PC-3 (cell line): Measurements from ENCODE around the gene GAB4. TPM values are rescaled to one million over a fixed set of nuclear protein-coding genes. Genes with fewer than 3 reads are reported as not detected.

Experiments
- ATAC-seq: fragments of 200-7000 bp; cut with Tn5 transposase; 2 replicates; pipeline ENCODE4 v1.9.1; 2020; ENCODE audit warnings: mild to moderate bottlenecking, moderate library complexity
- BruUV-seq: library from RNA; stranded (reverse); fragments of 400-500 nt; replicated peaks from 2 replicates; lab custom pipeline; 2021; lab: Mats Ljungman, UMichigan
- CTCF ChIA-PET: fragments of 300-600 bp; sonication (Branson Sonifier 250); formaldehyde crosslinking; loops from one replicate; lab custom pipeline; 2022; ENCODE audit warnings: antibody characterized with exemption; lab: Charles Lee
- POLR2A ChIA-PET: fragments of 300-600 bp; sonication (Branson Sonifier 250); formaldehyde crosslinking; loops from one replicate; lab custom pipeline; 2022; ENCODE audit warnings: antibody characterized with exemption; ENCODE audit not compliant: unreplicated experiment; lab: Charles Lee
- DNase-seq: peaks from one replicate; pipeline ENCODE4 v3.0.0-alpha.2; 2015
- H2AFZ ChIP-seq: fragments of 300-600 bp; sonication (generic); 2 replicates; pipeline ENCODE4 v1.6.0; 2016; ENCODE audit warnings: antibody characterized with exemption, low read length
- H3F3A ChIP-seq: fragments of 300-600 bp; sonication (generic); one replicate; pipeline ENCODE4 v1.6.0; 2017; ENCODE audit warnings: antibody characterized with exemption, low read length, control low read depth, mild to moderate bottlenecking; ENCODE audit not compliant: unreplicated experiment
- H3K27ac ChIP-seq: fragments of 300-600 bp; sonication (generic); 2 replicates; pipeline ENCODE4 v1.5.1; 2016; ENCODE audit warnings: mild to moderate bottlenecking, low read length
- H3K27me3 ChIP-seq: fragments of 300-600 bp; sonication (generic); 2 replicates; pipeline ENCODE4 v1.6.1; 2016; ENCODE audit warnings: low read length, mixed read lengths
- H3K36me3 ChIP-seq: fragments of 300-600 bp; sonication (generic); 2 replicates; pipeline ENCODE4 v1.6.1; 2016; ENCODE audit warnings: low read depth, mixed run types, low read length, mixed read lengths
- H3K4me1 ChIP-seq: fragments of 300-600 bp; sonication (generic); 2 replicates; pipeline ENCODE4 v1.5.1; 2016; ENCODE audit warnings: low read length; ENCODE audit not compliant: insufficient read depth
- H3K4me2 ChIP-seq: fragments of 300-600 bp; sonication (generic); 2 replicates; pipeline ENCODE4 v1.6.0; 2016; ENCODE audit warnings: low read length
- H3K4me3 ChIP-seq: fragments of 300-600 bp; sonication (generic); 2 replicates; pipeline ENCODE4 v1.5.1; 2016; ENCODE audit warnings: mild to moderate bottlenecking, low read length, mixed read lengths
- H3K79me2 ChIP-seq: fragments of 300-600 bp; sonication (generic); 2 replicates; pipeline ENCODE4 v1.6.1; 2017; ENCODE audit warnings: low read length, mixed read lengths
- H3K9ac ChIP-seq: fragments of 300-600 bp; sonication (generic); 2 replicates; pipeline ENCODE4 v1.6.0; 2016; ENCODE audit warnings: mild to moderate bottlenecking, low read length
- H3K9me2 ChIP-seq: fragments of 300-600 bp; sonication (generic); replicated peaks from 2 replicates; pipeline ENCODE4 v1.6.1; 2016; ENCODE audit warnings: mixed run types, low read length, mixed read lengths
- H3K9me3 ChIP-seq: fragments of 300-600 bp; sonication (generic); 2 replicates; pipeline ENCODE4 v1.6.1; 2016; ENCODE audit warnings: low read length, mixed read lengths
- H4K20me1 ChIP-seq: fragments of 300-600 bp; sonication (generic); 2 replicates; pipeline ENCODE4 v1.6.1; 2016; ENCODE audit warnings: low read length, mixed read lengths
- CTCF ChIP-seq: fragments of 300-600 bp; sonication (generic); conservative IDR thresholded peaks from 2 replicates; pipeline ENCODE4 v1.5.1; 2017; ENCODE audit warnings: antibody characterized with exemption, low read depth, mild to moderate bottlenecking, low read length
- EZH2 ChIP-seq: fragments of 300-600 bp; sonication (generic); IDR thresholded peaks from one replicate; pipeline ENCODE4 v1.6.1; 2017; ENCODE audit warnings: antibody characterized with exemption, mild to moderate bottlenecking, low read length; ENCODE audit not compliant: unreplicated experiment
- EZH2phosphoT487 ChIP-seq: fragments of 300-600 bp; sonication (generic); IDR thresholded peaks from 2 replicates; pipeline ENCODE4 v1.6.1; 2018; ENCODE audit warnings: mild to moderate bottlenecking, antibody characterized with exemption, low read length, borderline replicate concordance
- intact Hi-C: fragments of 100-400 bp; cut with micrococcal nuclease; formaldehyde crosslinking; loops from 2 replicates; pipeline ENCODE4 v1.9.0; 2023
- total RNA-seq: library from RNA; depleted of rRNA; stranded (reverse); fragments of >200 nt; gene quantifications from 2 replicates; pipeline ENCODE4 v1.2.3, GENCODE V29; 2014

Gene GAB4
- total RNA-seq, 1 experiment from 2014 or later, result not detected

- CTCF ChIA-PET, result no interaction called here
- no peaks in the 10 kb centered on the region for H3K9me2 ChIP-seq
- DNase-seq (no peak), ATAC-seq (no peak)
- no TSS peak for BruUV-seq
- no peaks in the 10 kb centered on the region for H3K36me3 ChIP-seq
- no peak overlapping the region for H3K27ac ChIP-seq
- intact Hi-C loops, result no loop called here
- H4K20me1 ChIP-seq, result no peaks in the 10 kb centered on the region
- H3K9me3 ChIP-seq, result no peaks in the 10 kb centered on the region
- H3F3A ChIP-seq, result no peaks in the 10 kb centered on the region
- no peaks in the 10 kb centered on the region for H3K4me1 ChIP-seq
- no peaks in the 10 kb centered on the region for H3K27me3 ChIP-seq
- no peak overlapping the region for H2AFZ ChIP-seq
- no peak for TF ChIP-seq EZH2
- TF ChIP-seq EZH2phosphoT487, result no peak
- no peak for TF ChIP-seq CTCF
- H3K9ac ChIP-seq, result no peak overlapping the region
- POLR2A ChIA-PET, result no interaction called here
- no peak overlapping the region for H3K4me3 ChIP-seq
- no peak overlapping the region for H3K4me2 ChIP-seq
- no peaks in the 10 kb centered on the region for H3K79me2 ChIP-seq
Measured at GRCh38 chr22:17013396-17014100, 5.5 kb upstream of the GAB4 start.

GRCh38 chr22:17012267-17012666 lies 4.2 kb upstream of the GAB4 start:
- Histone ChIP-seq H3K36me3 (no peaks in the 10 kb centered on the region), H3K27me3 (no peaks in the 10 kb centered on the region), H3K4me3 (no peak overlapping the region), H4K20me1 (no peaks in the 10 kb centered on the region), H3K4me2 (no peak overlapping the region), H3K9ac (no peak overlapping the region), H3K27ac (no peak overlapping the region), H3K9me3 (no peaks in the 10 kb centered on the region), H3K79me2 (no peaks in the 10 kb centered on the region), H2AFZ (no peak overlapping the region), H3K4me1 (no peaks in the 10 kb centered on the region), H3K9me2 (no peaks in the 10 kb centered on the region), H3F3A (no peaks in the 10 kb centered on the region)
- intact Hi-C loops, result no loop called here
- BruUV-seq, result no TSS peak
- ChIA-PET POLR2A (no interaction called here), CTCF (no interaction called here)
- TF ChIP-seq EZH2phosphoT487 (no peak), EZH2 (no peak), CTCF (no peak)
- DNase-seq (no peak), ATAC-seq (no peak)

GRCh38 chr22:17009640-17010291 lies 1.7 kb upstream of the GAB4 start:
- ChIA-PET POLR2A (no interaction called here), CTCF (no interaction called here)
- Histone ChIP-seq H3K36me3 (no peaks in the 10 kb centered on the region), H3K9me3 (no peaks in the 10 kb centered on the region), H3K4me2 (no peak overlapping the region), H2AFZ (no peak overlapping the region), H3K9me2 (no peaks in the 10 kb centered on the region), H3K4me1 (no peaks in the 10 kb centered on the region), H3K79me2 (no peaks in the 10 kb centered on the region), H3F3A (no peaks in the 10 kb centered on the region), H3K9ac (no peak overlapping the region), H4K20me1 (no peaks in the 10 kb centered on the region), H3K4me3 (no peak overlapping the region), H3K27me3 (no peaks in the 10 kb centered on the region), H3K27ac (no peak overlapping the region)
- intact Hi-C loops, result no loop called here
- TF ChIP-seq EZH2, result no peak
- TF ChIP-seq EZH2phosphoT487, result no peak
- TF ChIP-seq CTCF, result no peak
- BruUV-seq, result no TSS peak
- no peak for ATAC-seq
- DNase-seq, result no peak
